Measurements from ENCODE around the gene GRM8.

The GRM8 gene

GRCh38 chr7:126411032-126411820 lies 841.5 kb downstream of the GRM8 start:
- TF ChIP-seq ZNF274 (IDR thresholded peaks at IDR 0.05; ENCODE audit: low read depth, low read length), result no peak
- no peak overlapping the region for H3K4me3 ChIP-seq (ENCODE audit: low read length)

GRCh38 chr7:126403040-126403439 lies 849.7 kb downstream of the GRM8 start:
- H3K4me3 ChIP-seq (ENCODE audit: low read length), result no peak overlapping the region
- TF ChIP-seq ZNF274 (IDR thresholded peaks at IDR 0.05; ENCODE audit: low read depth, low read length), result no peak

- no peak for TF ChIP-seq ZNF274 (IDR thresholded peaks at IDR 0.05; ENCODE audit: low read depth, low read length)
- no peak overlapping the region for H3K4me3 ChIP-seq (ENCODE audit: low read length)
These were observed 850.8 kb downstream of the GRM8 start for GRCh38 chr7:126401918-126402317.

- H3K4me3 ChIP-seq (ENCODE audit: low read length), result no peak overlapping the region
- no peak for TF ChIP-seq ZNF274 (IDR thresholded peaks at IDR 0.05; ENCODE audit: low read depth, low read length)
These were observed 853.8 kb downstream of the GRM8 start for GRCh38 chr7:126398851-126399529.

- no peak overlapping the region for H3K4me3 ChIP-seq (ENCODE audit: low read length)
- no peak for TF ChIP-seq ZNF274 (IDR thresholded peaks at IDR 0.05; ENCODE audit: low read depth, low read length)
These were observed 854.5 kb downstream of the GRM8 start for GRCh38 chr7:126398285-126398684.

DNA sequence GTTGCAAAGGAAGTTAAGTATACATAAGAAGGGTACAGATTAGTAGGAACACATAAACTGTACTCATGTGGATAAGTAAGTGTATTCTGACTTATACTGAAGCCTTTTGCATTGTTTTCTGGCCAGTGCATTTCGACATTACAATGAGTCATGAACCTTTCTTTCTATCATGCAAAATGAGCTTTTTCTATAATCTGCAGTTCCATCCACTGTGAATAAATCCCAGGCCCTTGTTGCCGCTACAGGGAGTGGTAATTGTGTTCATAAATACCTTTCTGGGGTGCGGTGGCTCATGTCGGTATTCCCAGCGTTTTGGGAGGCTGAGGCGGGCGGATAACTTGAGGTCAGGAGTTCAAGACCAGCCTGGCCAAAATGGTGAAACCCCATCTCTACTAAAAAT lies 858.3 kb downstream of the GRM8 start:
- TF ChIP-seq ZNF274 (IDR thresholded peaks at IDR 0.05; ENCODE audit: low read depth, low read length), result no peak
- H3K4me3 ChIP-seq (ENCODE audit: low read length), result no peak overlapping the region
